Activated CD4-positive, alpha-beta memory T cell treated with anti-CD3 and anti-CD28 coated beads, Interleukin-2, amount 10 ng/mL, durations not matched to agents 7 days and 5 days (primary cell): ENCODE results near the gene OR52N1. TPM values are rescaled to one million over a fixed set of nuclear protein-coding genes. Genes with fewer than 3 reads are reported as not detected.

Source experiments
- CTCF ChIA-PET: fragments of 350-600 bp; sonication (Branson Sonifier 250); formaldehyde crosslinking; loops from one replicate; lab custom pipeline; 2021; ENCODE audit warnings: antibody characterized with exemption, inconsistent platforms; lab: Charles Lee
- POLR2A ChIA-PET: fragments of 350-600 bp; sonication (Branson Sonifier 250); formaldehyde crosslinking; loops from one replicate; lab custom pipeline; 2021; ENCODE audit warnings: antibody characterized with exemption; lab: Charles Lee
- DNase-seq: peaks from one replicate; pipeline ENCODE4 v3.0.0-alpha.2; 2020
- H3K27ac Mint-ChIP-seq: one replicate; pipeline ENCODE4 v1.8.0; 2021; ENCODE audit warnings: mild to moderate bottlenecking, mixed read lengths
- H3K27me3 Mint-ChIP-seq: one replicate; pipeline ENCODE4 v1.8.0; 2021; ENCODE audit warnings: mixed read lengths
- H3K36me3 Mint-ChIP-seq: one replicate; pipeline ENCODE4 v1.8.0; 2021; ENCODE audit warnings: low read depth, mixed read lengths
- H3K4me1 Mint-ChIP-seq: one replicate; pipeline ENCODE4 v1.8.0; 2021; ENCODE audit warnings: mixed read lengths
- H3K4me3 Mint-ChIP-seq: one replicate; pipeline ENCODE4 v1.8.0; 2021; ENCODE audit warnings: mild to moderate bottlenecking, mixed read lengths
- H3K9me3 Mint-ChIP-seq: one replicate; pipeline ENCODE4 v1.8.0; 2021; ENCODE audit warnings: mixed read lengths
- total RNA-seq, 2 experiments: library from RNA; stranded (reverse); gene quantifications; one replicate each; pipeline ENCODE4 v1.2.3, GENCODE V29; 2021

Gene OR52N1
- total RNA-seq, 2 experiments from 2014 or later, result not detected

DNA sequence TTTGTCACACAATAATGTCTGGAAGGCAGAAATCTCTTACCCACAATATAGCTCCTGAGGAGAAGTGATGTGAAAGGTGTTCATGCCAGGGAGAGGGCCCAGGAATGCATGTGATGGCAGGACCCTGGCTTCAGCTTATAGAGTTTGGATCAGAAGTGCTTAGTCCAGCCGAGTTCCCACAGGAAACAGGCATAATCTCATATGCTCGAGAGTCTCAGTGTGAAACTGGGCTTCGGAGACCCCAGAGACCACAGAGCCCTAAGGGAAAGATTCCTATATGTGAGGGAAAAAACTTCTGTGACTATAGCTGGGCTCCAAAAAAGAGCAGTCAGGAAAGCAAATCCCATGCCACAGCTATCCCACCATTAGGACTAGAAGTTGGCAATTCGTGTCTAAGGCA lies 7.8 kb downstream of the OR52N1 start, which contains the start of gene OR52N5:
Gene OR52N5, minus strand, starts transcription at position 101 of the 400 bp plus-strand sequence. CDS start 4,721 bp downstream, outside the sequence.
- POLR2A ChIA-PET, result no interaction called here
- Mint-ChIP-seq H3K36me3 (no peaks in the 10 kb centered on the region), H3K27ac (no peak within 1 kb of the TSS), H3K9me3 (no peaks in the 10 kb centered on the region), H3K27me3 (no peaks in the 10 kb centered on the region), H3K4me1 (no peaks in the 10 kb centered on the region), H3K4me3 (no peak within 1 kb of the TSS)
- DNase-seq, result no peak
- CTCF ChIA-PET, result no interaction called here

DNA sequence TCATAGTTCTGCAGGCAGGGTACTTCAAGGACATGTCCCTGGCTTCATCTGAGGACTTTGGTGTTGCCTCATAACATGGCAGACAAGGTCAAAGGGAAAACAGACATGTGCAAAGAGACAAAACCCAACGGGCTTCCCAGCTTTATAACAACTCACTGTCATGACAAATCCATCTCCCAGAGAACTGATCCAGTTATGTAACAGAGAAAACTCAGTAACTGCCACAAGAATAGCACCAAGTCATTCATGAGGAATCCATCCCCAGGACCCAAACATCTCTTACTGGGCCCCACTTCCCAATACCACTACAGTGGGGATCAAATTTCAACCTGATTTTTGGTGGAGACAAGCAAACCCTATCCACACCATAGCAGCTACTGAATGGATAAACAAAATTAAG lies 24.0 kb downstream of the OR52N1 start:
- POLR2A ChIA-PET, result no interaction called here
- H3K27me3 Mint-ChIP-seq, result no peaks in the 10 kb centered on the region

DNA sequence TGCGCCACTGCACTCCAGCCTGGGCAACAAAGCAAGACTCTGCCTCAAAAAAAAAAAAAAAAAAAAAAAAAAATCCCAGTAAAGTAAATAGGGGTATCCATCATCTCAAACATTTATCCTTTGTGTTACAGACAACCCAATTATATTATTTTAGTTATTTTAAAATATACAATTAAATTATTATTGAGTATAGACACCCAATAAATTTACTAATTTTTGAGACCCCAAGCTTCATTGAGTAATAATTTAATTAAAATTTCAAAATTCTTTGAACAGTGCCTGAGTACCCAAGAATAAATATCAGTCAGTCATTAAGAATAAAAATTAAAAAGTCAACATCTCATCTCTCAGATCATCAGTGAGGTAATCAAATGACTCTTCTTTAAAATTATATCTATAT lies 37.1 kb downstream of the OR52N1 start, which contains the start of gene OR52N4:
Gene OR52N4, plus strand, starts transcription at position 301 of the 400 bp plus-strand sequence. CDS start 498 bp downstream, outside the sequence.
- no peak within 1 kb of the TSS for H3K4me3 Mint-ChIP-seq
- no peaks in the 10 kb centered on the region for H3K27me3 Mint-ChIP-seq
- no peak for DNase-seq
- CTCF ChIA-PET, result no interaction called here
- H3K27ac Mint-ChIP-seq, result no peak within 1 kb of the TSS
- no peaks in the 10 kb centered on the region for H3K36me3 Mint-ChIP-seq
- POLR2A ChIA-PET, result no interaction called here
- H3K4me1 Mint-ChIP-seq, result no peaks in the 10 kb centered on the region
- H3K9me3 Mint-ChIP-seq, result no peaks in the 10 kb centered on the region

More for the DNA sequence above, 24.0 kb downstream of the OR52N1 start:
- no peaks in the 10 kb centered on the region for H3K36me3 Mint-ChIP-seq
- CTCF ChIA-PET, result no interaction called here
- DNase-seq, result no peak
- no peak overlapping the region for H3K27ac Mint-ChIP-seq
- no peak overlapping the region for H3K4me3 Mint-ChIP-seq
- no peaks in the 10 kb centered on the region for H3K4me1 Mint-ChIP-seq
- no peaks in the 10 kb centered on the region for H3K9me3 Mint-ChIP-seq

DNA sequence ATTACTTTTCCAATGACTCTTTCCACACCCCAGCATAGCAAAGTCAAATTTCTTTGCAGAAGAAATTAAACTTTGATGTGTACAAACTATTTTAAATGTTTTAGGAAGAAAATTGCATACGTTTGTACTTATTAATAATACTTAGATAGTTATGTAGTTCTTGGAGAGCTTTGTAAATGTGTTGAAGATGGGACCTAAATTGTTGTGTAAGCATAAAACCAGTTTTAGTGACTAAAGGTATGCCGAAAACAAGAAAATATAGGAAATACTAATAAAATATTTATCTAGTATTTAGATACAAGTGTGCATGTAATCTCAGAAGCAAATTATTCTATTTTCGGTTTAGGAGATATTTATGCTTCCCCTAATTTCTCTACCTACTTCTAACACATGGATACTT lies 41.2 kb downstream of the OR52N1 start:
- H3K27ac Mint-ChIP-seq, result no peak overlapping the region
- CTCF ChIA-PET, result no interaction called here
- no peaks in the 10 kb centered on the region for H3K36me3 Mint-ChIP-seq
- POLR2A ChIA-PET, result no interaction called here
- no peak overlapping the region for H3K4me3 Mint-ChIP-seq
- H3K4me1 Mint-ChIP-seq, result no peaks in the 10 kb centered on the region
- DNase-seq, result no peak
- no peaks in the 10 kb centered on the region for H3K9me3 Mint-ChIP-seq
- H3K27me3 Mint-ChIP-seq, result no peaks in the 10 kb centered on the region

DNA sequence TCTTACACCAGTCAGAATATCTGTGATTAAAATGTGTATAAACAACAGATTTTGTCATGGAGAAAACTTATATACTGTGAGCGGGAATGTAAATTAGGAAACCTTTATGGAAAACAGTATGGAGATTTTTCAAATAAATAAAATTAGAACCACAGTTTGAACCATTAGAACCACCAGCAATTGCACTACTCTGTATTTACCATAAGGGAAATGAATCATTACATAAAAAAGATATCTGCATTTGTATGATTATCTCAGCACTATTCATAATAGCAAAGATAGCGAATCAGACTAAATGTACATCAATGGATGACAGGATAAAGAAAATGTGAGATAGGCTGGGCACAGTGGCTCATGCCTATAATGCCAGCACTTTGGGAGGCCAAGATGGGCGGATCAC lies 44.5 kb downstream of the OR52N1 start:
- no peak overlapping the region for H3K27ac Mint-ChIP-seq
- peaks cover 1% of the 10 kb centered on the region for H3K9me3 Mint-ChIP-seq
- ChIA-PET POLR2A (no interaction called here), CTCF (no interaction called here)
- no peak overlapping the region for H3K4me3 Mint-ChIP-seq
- no peaks in the 10 kb centered on the region for H3K4me1 Mint-ChIP-seq
- no peak for DNase-seq
- H3K36me3 Mint-ChIP-seq, result no peaks in the 10 kb centered on the region
- peaks cover 2% of the 10 kb centered on the region for H3K27me3 Mint-ChIP-seq

DNA sequence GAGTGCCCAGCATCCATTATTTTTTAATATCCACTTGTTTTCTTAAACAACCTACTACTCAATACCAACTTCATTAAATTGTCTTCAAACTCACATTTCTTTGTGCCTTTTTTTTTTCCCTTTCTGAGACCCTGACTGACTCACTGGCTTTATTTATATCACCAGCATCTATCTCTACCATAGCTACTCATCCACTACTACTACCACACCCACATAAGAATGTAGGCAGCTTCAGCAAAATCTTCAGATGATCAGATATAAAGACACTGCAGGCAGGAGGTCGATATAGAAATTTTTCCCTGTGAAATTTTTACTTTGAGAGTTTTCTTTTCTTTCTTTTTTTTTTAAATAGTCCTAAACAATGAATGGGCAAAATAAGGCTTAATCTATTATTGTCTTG lies 52.6 kb downstream of the OR52N1 start:
- Mint-ChIP-seq H3K4me1 (no peaks in the 10 kb centered on the region), H3K27me3 (peaks cover 8% of the 10 kb centered on the region), H3K4me3 (no peak overlapping the region), H3K27ac (no peak overlapping the region), H3K9me3 (peaks cover 6% of the 10 kb centered on the region), H3K36me3 (no peaks in the 10 kb centered on the region)
- ChIA-PET CTCF (no interaction called here), POLR2A (no interaction called here)
- DNase-seq, result no peak

DNA sequence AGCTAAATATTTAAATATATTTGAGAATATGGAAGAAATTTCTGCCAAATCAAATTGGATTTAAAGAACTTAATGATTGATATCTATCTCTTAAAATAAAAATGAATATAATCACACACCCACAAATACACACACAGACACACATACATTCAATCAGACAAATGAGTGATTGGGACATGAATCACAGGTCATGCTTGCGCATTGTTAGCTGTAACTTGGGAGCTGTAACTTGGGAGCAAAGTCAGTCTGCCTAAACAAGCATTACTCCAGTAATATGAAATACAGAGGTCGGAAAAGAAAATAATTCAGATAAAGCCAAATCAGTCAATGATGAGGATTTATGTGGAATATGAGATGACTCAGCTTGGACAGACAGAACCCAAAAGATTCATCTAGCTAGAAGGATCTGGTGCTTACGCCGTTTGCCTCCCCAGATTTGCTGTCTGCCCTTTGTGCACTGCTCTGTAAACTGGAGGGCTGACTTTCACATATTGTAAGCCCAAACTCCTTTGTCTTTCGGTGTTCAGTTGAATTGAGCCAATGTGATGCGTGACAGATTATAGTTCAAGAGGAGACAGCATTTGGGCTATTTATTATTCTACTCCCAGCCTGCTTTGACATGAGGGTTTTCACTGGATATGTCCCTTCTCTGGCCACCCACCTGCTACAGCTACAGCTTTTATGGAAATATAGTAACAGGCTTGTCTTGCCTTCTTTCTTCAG lies 53.2 kb downstream of the OR52N1 start:
- POLR2A ChIA-PET, result no interaction called here
- DNase-seq, result no peak
- no peaks in the 10 kb centered on the region for H3K36me3 Mint-ChIP-seq
- CTCF ChIA-PET, result no interaction called here
- H3K4me1 Mint-ChIP-seq, result no peaks in the 10 kb centered on the region
- peaks cover 8% of the 10 kb centered on the region for H3K27me3 Mint-ChIP-seq
- no peak overlapping the region for H3K4me3 Mint-ChIP-seq
- peaks cover 6% of the 10 kb centered on the region for H3K9me3 Mint-ChIP-seq
- H3K27ac Mint-ChIP-seq, result no peak overlapping the region

DNA sequence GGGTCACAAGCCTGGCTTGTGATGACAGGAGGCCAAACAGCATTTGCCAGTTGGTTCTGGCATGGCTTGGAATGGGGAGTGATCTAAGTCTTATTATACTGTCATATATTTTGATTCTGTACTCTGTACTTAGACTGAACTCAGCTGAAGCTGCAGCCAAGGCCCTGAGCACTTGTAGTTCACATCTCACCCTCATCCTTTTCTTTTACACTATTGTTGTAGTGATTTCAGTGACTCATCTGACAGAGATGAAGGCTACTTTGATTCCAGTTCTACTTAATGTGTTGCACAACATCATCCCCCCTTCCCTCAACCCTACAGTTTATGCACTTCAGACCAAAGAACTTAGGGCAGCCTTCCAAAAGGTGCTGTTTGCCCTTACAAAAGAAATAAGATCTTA lies 54.0 kb downstream of the OR52N1 start:
- no peaks in the 10 kb centered on the region for H3K36me3 Mint-ChIP-seq
- DNase-seq, result no peak
- ChIA-PET CTCF (no interaction called here), POLR2A (no interaction called here)
- no peaks in the 10 kb centered on the region for H3K4me1 Mint-ChIP-seq
- no peak overlapping the region for H3K27ac Mint-ChIP-seq
- H3K9me3 Mint-ChIP-seq, result peaks cover 6% of the 10 kb centered on the region
- H3K4me3 Mint-ChIP-seq, result no peak overlapping the region
- peaks cover 8% of the 10 kb centered on the region for H3K27me3 Mint-ChIP-seq

Other genes starting within 250 kb of the OR52N1 start
- not detected for gene OR52H1, start 242.7 kb downstream of the OR52N1 start, total RNA-seq
- gene OR52B6, start 210.4 kb downstream of the OR52N1 start, total RNA-seq, result not detected
- 1 to 10 TPM in 1 of 2 experiments, under 1 TPM in 1; 0.60 to 1.1 TPM for gene TRIM6, start 194.6 kb downstream of the OR52N1 start, total RNA-seq
- 10 to 100 TPM; 18.2 to 19.8 TPM for gene TRIM34, start 166.3 kb downstream of the OR52N1 start, total RNA-seq
- gene TRIM5, start 106.2 kb downstream of the OR52N1 start, total RNA-seq, result 10 to 100 TPM; 33.5 to 33.9 TPM
- 100 to 1,000 TPM; 213 to 221 TPM for gene TRIM22, start 101.5 kb downstream of the OR52N1 start, total RNA-seq
- gene OR56B1, start 54.8 kb downstream of the OR52N1 start, total RNA-seq, result under 1 TPM; 0.30 to 0.50 TPM
- gene OR52N4, start 37.0 kb downstream of the OR52N1 start, total RNA-seq, result 1 to 10 TPM; 1.5 to 1.9 TPM
- gene OR52N5, start 7.9 kb downstream of the OR52N1 start, total RNA-seq, result not detected
- gene OR52N2, start 17.7 kb upstream of the OR52N1 start, total RNA-seq, result not detected
- gene OR52E6, start 50.6 kb upstream of the OR52N1 start, total RNA-seq, result not detected
- not detected for gene OR52E8, start 66.4 kb upstream of the OR52N1 start, total RNA-seq
- not detected for gene OR52E4, start 89.4 kb upstream of the OR52N1 start, total RNA-seq
- not detected for gene OR52E5, start 101.9 kb upstream of the OR52N1 start, total RNA-seq
- not detected for gene OR56A3, start 151.0 kb upstream of the OR52N1 start, total RNA-seq
- gene OR56A5, start 177.2 kb upstream of the OR52N1 start, total RNA-seq, result not detected
- gene OR52L1, start 195.7 kb upstream of the OR52N1 start, total RNA-seq, result not detected
- gene OR56A4, start 215.7 kb upstream of the OR52N1 start, total RNA-seq, result under 1 TPM in 1 of 2 experiments, not detected in 1; 0.05 TPM
- gene OR56A1, start 239.5 kb upstream of the OR52N1 start, total RNA-seq, result not detected